B cell (primary cell): ENCODE measurements around the gene TNNI3K.

Experiments used
- CTCF ChIP-seq: fragments of 200-600 bp; IDR thresholded peaks from one replicate; pipeline ENCODE4 v1.8.0; 2022; ENCODE audit warnings: antibody characterized with exemption, mild to moderate bottlenecking
- EZH2 ChIP-seq: IDR thresholded peaks from 2 replicates; pipeline ENCODE4 v1.6.1; 2012; ENCODE audit warnings: borderline replicate concordance, low read depth, mild to moderate bottlenecking, moderate library complexity, low read length; ENCODE audit not compliant: insufficient read depth, poor library complexity, severe bottlenecking

DNA sequence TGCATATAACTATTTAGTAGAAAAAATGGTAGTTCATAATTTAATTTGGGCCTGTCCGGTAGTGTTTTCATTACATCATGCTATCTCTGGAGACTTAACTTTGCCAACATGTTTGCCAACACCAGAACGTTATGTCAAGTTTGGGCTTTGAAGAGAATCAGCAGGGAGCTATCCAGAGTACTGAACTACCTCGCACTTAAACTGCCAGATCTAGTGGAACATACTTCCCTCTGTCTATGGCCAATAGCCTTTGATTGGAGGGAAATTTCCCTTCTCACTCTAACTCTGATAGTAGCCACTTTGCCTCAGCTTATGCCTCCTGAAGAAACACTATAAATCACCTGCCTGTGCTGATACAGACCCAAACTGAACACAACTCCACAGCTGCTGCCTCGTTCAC is 267.2 kb downstream of the TNNI3K start:
- TF ChIP-seq EZH2 (no peak), CTCF (no peak)
